C4-2B (cell line): ENCODE results near the gene CDH18.

Experiments used
- CTCF ChIP-seq: fragments of 450-650 bp; conservative IDR thresholded peaks from 2 replicates; pipeline ENCODE4 v1.5.1; 2017; ENCODE audit warnings: mild to moderate bottlenecking
- ZFX ChIP-seq: fragments of 450-650 bp; IDR thresholded peaks from 2 replicates; pipeline ENCODE4 v1.6.1; 2017

- no peak for TF ChIP-seq CTCF
- no peak for TF ChIP-seq ZFX
Measured at GRCh38 chr5:19616701-19617215, 371.2 kb downstream of the CDH18 start.
